Medulla oblongata (tissue), 1 donor: ENCODE measurements around the gene TRIM46.
"Not testable (repeated sequence)": the region's sequence is repeated elsewhere in the genome, so short reads cannot be mapped to it uniquely, and the experiment has no call there.

Experiments
- DNase-seq: peaks from one replicate; pipeline ENCODE4 v3.0.0-alpha.2; 2015; ENCODE audit errors: extremely low spot score

The TRIM46 gene

DNA sequence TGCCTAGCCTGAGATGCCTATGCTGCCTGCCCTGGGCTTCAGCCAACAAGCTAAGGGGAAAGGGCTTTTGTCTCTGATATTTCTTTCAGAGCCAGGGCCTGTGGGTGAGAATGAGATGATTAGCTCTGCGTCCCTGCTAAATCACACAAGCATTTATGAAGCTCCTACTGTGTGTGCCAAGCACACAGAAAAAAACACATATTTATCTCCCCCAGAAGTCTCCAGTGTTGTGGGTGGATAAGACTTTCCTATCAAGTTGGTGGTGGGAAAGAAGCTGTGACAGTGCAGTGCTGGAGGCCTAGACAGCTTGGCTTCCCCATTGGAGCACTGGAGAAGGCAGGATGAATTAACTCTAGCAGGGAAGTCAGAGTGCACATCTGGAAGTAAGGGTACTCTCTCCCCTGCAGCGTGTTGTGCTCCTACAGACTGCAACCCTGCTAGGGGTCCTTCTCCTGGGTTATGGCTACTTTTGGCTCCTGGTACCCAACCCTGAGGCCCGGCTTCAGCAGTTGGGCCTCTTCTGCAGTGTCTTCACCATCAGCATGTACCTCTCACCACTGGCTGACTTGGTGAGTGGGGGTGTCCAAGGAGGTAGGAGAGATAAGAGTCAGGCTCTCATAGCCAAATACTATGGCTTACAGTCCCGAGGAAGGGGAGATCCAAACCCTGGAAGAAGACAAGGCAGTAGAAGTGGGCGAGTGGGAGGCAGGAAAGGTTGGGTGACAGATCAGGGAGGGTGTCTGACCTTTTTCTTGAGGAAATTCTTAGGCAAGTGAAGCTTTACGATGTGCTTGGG, 36.3 kb upstream of the TRIM46 start:
- DNase-seq = no peak

DNA sequence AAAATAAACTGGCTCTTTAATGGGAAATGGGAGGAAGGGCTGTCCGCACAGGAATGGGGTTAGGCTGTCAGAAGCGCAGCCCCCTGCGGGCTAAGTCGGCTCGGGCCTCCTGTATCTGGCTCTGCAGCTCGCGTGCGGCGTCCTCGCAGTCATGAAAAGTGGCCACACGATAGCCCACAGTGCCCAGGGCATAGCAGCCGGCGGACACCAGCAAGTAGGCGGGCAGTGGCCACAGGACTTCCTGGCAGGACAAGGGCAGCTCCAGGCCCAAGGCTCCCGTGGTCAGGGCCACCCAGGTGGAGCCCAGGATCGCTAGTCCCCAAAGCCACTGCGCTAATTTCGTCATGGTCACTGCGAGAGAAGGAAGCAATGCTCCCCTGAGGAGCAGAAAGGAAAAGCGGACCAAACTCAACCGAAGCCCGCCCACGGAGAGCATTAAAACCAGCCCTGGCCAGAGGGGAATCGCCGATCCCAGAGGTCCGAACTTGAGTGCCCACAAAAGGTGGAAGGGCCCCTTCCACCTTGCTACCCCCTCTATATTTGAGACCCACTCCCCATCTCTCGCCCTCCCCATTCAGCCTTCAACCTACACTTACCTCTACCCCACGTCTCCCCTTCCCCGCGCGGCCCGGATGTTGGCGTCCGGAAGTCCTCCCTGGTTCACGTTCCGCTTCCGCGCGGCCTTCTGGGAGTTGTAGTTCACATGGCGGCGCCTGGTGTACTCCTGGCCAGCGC, 33.6 kb upstream of the TRIM46 start, which contains the start of gene DPM3:
Gene DPM3 (minus strand): TSS at position 637 of the 735 bp plus-strand sequence. CDS start 291 bp downstream, at position 346.
- DNase-seq = peak; percentile 95

DNA sequence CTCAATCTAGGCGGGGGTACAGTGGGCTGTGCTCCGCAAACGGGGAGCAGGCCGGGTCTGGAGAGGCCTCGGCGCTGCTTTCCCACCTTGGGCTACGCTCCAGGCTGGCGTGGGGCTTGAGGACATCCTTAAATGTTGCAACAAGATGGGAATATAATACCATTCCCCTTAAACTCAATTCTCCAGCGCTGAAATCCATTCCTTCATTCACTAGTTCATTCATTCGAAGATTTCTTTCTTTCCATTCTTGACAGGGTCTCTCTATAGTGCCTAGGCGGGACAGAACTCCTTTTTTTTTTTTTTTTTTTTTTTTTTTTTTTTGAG, 33.1 kb upstream of the TRIM46 start:
- DNase-seq = no peak

- no peak for DNase-seq
Measured at GRCh38 chr1:155141749-155142148, 31.9 kb upstream of the TRIM46 start.

GRCh38 chr1:155145491-155145890, 28.2 kb upstream of the TRIM46 start:
- DNase-seq = no peak

GRCh38 chr1:155155996-155156643, 17.5 kb upstream of the TRIM46 start:
- DNase-seq = not testable (repeated sequence)

- no peak for DNase-seq
Measured at GRCh38 chr1:155158991-155159390, 14.7 kb upstream of the TRIM46 start.

- no peak for DNase-seq
Measured at GRCh38 chr1:155160128-155160527, 13.5 kb upstream of the TRIM46 start.

- not testable (repeated sequence) for DNase-seq
Measured at GRCh38 chr1:155162631-155163030, 11.0 kb upstream of the TRIM46 start.

DNA sequence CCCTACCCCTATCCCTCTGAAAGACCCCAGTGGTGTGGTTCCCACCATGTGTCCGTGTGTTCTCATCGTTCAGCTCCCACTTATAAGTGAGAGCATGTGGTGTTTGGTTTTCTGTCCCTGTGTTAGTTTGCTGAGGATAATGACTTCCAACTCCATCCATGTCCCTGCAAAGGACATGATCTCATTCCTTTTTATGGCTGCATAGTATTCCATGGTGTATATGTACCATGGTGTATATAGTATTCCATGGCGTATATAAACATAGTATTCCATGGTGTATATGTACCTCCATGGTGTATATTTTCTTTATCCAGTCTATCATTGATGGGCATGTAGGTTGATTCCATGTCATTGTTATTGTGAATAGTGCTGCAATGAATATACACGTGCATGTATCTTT, 9.9 kb upstream of the TRIM46 start:
- not testable (repeated sequence) for DNase-seq

DNA sequence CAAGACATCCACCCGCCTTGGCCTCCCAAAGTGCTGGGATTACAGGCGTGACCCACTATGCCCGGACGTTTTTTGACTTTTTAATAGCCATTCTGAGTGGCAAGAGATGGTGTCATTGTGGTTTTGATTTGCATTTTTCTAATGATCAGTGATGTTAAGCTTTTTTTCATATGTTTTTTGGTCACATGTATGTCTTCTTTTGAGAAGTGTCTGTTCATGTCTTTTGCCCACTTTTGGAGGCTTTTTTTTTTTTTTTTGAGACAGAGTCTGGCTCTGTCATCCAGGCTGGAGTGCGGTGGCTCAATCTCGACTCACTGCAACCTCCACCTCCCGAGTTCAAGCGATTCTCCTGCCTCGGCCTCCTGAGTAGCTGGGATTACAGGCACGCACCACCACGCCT, 9.0 kb upstream of the TRIM46 start:
- DNase-seq = not testable (repeated sequence)

DNA sequence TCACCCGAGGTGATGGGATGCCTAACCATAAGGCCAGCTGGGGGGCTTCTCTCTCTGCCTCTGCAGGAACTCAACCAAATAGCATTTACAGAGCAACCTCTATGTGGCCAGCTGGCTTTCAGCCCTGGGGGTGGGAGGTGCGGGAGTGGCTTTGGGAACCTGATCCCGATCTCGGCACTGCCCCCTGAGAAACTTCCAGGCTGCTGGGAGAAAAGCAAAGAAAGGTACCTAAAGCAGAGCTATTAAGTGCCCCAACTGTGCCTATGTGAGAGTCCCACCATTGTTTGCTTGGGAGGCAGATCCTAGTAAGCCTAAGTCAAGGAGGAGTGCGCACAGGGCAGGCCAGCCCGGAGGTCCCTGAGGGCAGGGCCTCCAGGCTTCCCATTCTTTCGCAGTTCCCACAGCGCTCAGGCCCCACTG, 7.6 kb upstream of the TRIM46 start:
- DNase-seq = no peak

DNA sequence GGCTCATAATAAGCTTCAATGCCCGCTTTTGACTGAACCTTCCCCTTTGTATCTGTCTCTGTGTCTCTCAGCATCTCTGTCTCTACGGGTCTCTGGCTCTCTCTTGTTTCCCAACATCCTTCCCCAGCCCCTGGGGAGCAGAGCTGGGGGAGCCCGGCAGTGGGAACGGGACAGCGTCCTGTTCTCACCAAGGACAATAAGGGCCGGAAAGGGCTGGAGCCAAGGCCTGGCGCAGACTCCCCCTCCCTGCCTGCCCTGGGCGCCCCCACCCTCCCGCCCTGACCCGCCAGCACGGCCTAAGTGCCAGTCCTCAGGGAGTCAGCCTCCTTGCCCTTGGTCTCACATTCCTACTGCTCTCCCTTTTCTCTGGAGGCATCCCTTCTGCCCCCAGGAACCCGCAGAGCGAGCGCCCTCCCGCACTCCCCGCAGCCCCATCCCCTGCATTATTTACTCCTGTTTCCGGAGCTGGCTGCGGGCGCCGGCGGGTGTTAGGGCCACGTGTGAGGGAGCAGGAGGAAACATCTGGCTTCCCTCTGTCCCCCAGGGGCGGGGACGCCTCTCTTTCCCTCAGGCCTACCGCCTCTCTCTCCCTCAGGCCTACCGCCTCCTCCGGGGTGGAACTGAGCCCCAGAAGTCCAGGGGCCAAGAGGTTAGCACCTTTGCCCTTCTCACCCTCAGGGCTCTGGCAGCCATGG, 7.0 kb upstream of the TRIM46 start:
- DNase-seq = peak; percentile 55

- peak; percentile 95 for DNase-seq
Measured at GRCh38 chr1:155167166-155168104, 6.2 kb upstream of the TRIM46 start.

GRCh38 chr1:155168105-155168445, 5.6 kb upstream of the TRIM46 start:
- not testable (repeated sequence) for DNase-seq

DNA sequence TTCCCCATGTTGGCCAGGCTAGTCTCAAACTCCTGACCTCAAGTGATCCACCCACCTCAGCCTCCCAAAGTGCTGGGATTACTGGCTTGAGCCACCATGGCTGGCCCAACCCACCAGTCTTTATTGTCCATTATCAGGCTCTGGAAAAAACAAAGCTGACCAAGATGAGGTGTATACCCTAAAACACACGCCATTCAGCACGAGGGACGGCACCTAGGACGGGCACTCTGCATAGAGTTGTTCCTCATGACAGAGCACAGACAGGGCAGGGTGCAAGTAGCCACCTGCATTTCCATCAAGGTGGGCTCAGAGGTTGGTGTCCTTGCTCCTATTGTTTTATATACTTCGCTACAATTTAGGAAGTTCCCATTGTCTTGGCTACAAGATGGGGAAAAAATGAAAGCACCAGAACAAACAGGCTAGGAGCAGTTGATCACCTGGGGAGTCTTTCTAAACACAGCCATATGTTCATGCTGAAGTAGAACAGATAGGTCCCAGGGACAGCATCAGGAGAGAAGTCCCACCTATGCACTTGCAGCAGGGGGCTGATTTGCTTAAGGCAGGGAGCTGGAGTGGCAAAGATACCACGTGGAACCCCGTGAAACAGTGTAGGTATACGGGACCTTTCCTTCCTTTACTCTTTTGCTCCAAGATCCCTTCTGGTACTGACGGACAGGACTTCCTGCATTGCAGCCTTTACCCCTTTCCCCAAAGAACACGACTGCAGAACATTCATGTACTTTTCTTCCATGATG, 5.0 kb upstream of the TRIM46 start:
- no peak for DNase-seq

GRCh38 chr1:155169541-155169940, 4.1 kb upstream of the TRIM46 start:
- no peak for DNase-seq

- DNase-seq = no peak
Measured at GRCh38 chr1:155170101-155170785, 3.4 kb upstream of the TRIM46 start.

DNA sequence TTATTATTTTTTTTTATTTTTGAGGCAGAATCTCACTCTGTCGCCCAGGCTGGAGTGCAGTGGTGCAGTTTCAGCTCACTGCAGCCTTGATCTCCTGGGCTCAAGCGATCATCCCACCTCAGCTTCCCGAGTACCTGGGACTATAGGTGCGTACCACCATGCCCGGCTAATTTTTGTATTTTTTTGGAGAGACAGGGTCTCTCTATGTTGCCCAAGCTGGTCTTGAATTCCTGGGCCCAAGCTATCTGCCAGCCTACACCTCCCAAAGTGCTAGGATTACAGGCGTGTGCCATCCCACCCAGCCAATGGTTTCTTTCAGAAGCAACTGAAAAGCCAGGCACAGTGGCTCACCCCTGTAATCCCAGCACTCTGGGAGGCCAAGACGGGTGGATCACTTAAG, 2.8 kb upstream of the TRIM46 start:
- DNase-seq = no peak
